Mesothelial cell of epicardium (in vitro differentiated cells): ENCODE measurements around the gene CRYGN. TPM values are rescaled to one million over a fixed set of nuclear protein-coding genes. Genes with fewer than 3 reads are reported as not detected.
A peak's percentile ranks its signal among the peaks of the same experiment; 100 is the strongest.

ENCODE experiments used
- DNase-seq, 2 experiments: peaks; one replicate each; pipeline ENCODE4 v3.0.0; 2021; ENCODE audit warnings: low spot score in 2 of 2; ENCODE audit not compliant: unreplicated experiment in 2 of 2
- H3K27ac Mint-ChIP-seq: 2 replicates; pipeline ENCODE4 v1.8.0; 2021; ENCODE audit warnings: mixed read lengths
- H3K27me3 Mint-ChIP-seq: 2 replicates; pipeline ENCODE4 v1.8.0; 2021; ENCODE audit warnings: low read depth, mixed read lengths
- H3K36me3 Mint-ChIP-seq: 2 replicates; pipeline ENCODE4 v1.8.0; 2021; ENCODE audit warnings: mixed read lengths
- H3K4me1 Mint-ChIP-seq: 2 replicates; pipeline ENCODE4 v1.8.0; 2021; ENCODE audit warnings: mixed read lengths
- H3K4me3 Mint-ChIP-seq: 2 replicates; pipeline ENCODE4 v1.8.0; 2021; ENCODE audit warnings: mild to moderate bottlenecking, moderate library complexity, mixed read lengths
- H3K9me3 Mint-ChIP-seq: 2 replicates; pipeline ENCODE4 v1.8.0; 2021; ENCODE audit warnings: mixed read lengths
- total RNA-seq: library from RNA; stranded (reverse); gene quantifications from 3 replicates; pipeline ENCODE4 v1.2.1, GENCODE V29; 2021
- TF ChIP-seq, protein P1 (sequence below): fragments of 200-600 bp; sonication (generic); IDR thresholded peaks from one replicate; pipeline ENCODE4 v1.5.0; 2021; ENCODE audit warnings: antibody characterized with exemption; ENCODE audit not compliant: unreplicated experiment

The CRYGN gene
- total RNA-seq, 1 donor from 2014 or later, result 9.4 TPM

DNA sequence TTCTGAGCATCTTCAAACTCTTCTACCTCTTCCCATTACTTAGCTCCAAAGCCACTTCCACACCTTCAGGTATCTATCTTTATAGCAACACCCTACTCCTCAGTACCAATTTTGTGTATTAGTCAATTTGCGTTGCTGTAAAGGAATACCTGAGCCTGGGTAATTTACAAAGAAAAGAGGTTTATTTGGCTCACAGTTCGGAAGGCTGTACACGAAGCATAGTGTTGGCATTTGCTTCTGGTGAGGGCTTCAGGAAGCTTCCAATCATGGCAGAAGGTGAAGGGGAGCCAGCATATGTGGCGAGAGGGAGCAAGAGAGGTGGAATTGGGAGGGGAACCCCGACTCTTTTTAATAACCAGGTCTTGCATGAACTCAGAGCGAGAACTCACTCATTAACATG, 17.6 kb upstream of the CRYGN start:
- H3K9me3 Mint-ChIP-seq, result peaks cover 10% of the 10 kb centered on the region
- no peaks in the 10 kb centered on the region for H3K27me3 Mint-ChIP-seq
- H3K4me3 Mint-ChIP-seq, result no peak overlapping the region
- TF ChIP-seq, protein P1, sequence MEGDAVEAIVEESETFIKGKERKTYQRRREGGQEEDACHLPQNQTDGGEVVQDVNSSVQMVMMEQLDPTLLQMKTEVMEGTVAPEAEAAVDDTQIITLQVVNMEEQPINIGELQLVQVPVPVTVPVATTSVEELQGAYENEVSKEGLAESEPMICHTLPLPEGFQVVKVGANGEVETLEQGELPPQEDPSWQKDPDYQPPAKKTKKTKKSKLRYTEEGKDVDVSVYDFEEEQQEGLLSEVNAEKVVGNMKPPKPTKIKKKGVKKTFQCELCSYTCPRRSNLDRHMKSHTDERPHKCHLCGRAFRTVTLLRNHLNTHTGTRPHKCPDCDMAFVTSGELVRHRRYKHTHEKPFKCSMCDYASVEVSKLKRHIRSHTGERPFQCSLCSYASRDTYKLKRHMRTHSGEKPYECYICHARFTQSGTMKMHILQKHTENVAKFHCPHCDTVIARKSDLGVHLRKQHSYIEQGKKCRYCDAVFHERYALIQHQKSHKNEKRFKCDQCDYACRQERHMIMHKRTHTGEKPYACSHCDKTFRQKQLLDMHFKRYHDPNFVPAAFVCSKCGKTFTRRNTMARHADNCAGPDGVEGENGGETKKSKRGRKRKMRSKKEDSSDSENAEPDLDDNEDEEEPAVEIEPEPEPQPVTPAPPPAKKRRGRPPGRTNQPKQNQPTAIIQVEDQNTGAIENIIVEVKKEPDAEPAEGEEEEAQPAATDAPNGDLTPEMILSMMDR, result no peak
- DNase-seq, result no peak
- H3K27ac Mint-ChIP-seq, result no peak overlapping the region
- H3K36me3 Mint-ChIP-seq, result peaks cover 3% of the 10 kb centered on the region
- peaks cover 37% of the 10 kb centered on the region for H3K4me1 Mint-ChIP-seq

DNA sequence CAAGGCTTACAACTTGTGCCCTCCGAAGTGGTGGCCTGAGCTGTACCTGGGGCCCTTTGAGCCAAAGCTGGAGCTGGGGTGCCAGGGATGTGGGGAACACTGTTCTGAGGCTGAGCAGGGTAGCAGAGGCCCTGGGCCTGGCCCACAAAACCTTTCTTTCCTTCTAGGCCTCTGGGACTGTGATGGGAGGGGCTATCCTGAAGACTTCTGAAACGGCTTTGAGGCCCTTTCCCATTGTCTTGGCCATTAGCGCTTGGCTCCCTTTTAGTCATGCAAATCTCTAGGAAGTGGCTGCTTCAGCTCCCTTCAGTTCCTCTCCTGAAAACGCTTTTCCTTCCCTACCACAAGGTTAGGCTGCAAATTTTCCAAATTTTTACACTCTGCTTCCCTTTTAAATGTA, 16.8 kb upstream of the CRYGN start:
- TF ChIP-seq, protein P1, result no peak
- Mint-ChIP-seq H3K9me3 (peaks cover 6% of the 10 kb centered on the region), H3K27ac (no peak overlapping the region), H3K4me1 (peaks cover 40% of the 10 kb centered on the region), H3K27me3 (no peaks in the 10 kb centered on the region), H3K36me3 (peaks cover 1% of the 10 kb centered on the region), H3K4me3 (no peak overlapping the region)
- DNase-seq, result peak in 1 of 2 experiments; percentile 25

DNA sequence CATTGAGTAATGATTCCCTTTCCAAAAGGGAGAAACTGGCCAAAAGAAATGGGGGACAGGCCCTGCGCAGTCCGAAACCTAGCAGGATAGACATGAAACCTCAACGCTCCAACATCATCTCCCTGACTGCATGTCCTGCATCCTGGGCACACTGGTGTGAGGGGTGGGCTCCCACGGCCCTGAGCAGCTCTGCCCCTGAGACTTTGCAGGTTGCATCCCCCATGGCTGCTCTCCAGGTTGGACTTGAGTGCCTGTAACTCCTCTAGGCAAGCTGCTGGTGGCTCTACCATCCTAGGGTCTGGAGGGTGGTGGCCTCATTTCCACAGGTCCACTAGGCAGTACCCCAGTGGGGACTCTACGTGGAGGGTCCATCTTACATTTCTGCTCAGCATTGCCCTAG, 16.3 kb upstream of the CRYGN start:
- no peaks in the 10 kb centered on the region for H3K27me3 Mint-ChIP-seq
- no peak overlapping the region for H3K27ac Mint-ChIP-seq
- TF ChIP-seq, protein P1, result no peak
- peak in 1 of 2 experiments; percentile 20 for DNase-seq
- H3K9me3 Mint-ChIP-seq, result peaks cover 6% of the 10 kb centered on the region
- H3K4me1 Mint-ChIP-seq, result peaks cover 40% of the 10 kb centered on the region
- no peak overlapping the region for H3K4me3 Mint-ChIP-seq
- peaks cover 1% of the 10 kb centered on the region for H3K36me3 Mint-ChIP-seq

DNA sequence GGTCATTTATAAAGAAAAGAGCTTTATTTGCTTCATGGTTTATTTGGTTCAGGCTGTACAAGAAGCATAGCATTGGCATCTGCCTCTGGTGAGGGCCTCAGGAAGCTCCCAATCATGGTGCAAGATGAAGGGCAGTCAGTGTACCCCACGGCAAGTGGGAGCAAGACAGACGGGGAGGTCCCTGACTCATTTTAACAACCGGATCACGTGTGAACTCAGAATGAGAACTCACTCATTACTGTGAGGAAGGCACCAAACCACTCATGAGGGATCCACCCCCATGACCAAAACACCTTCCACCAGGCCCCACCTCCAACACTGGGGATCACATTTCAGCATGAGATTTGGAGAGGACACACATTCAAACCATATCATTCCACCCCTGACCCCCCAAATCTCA, 15.7 kb upstream of the CRYGN start:
- TF ChIP-seq, protein P1, result no peak
- DNase-seq, result peak in 1 of 2 experiments; percentile 20
- Mint-ChIP-seq H3K4me3 (no peak overlapping the region), H3K9me3 (peaks cover 6% of the 10 kb centered on the region), H3K36me3 (peaks cover 1% of the 10 kb centered on the region), H3K27me3 (no peaks in the 10 kb centered on the region), H3K4me1 (peaks cover 39% of the 10 kb centered on the region), H3K27ac (no peak overlapping the region)

DNA sequence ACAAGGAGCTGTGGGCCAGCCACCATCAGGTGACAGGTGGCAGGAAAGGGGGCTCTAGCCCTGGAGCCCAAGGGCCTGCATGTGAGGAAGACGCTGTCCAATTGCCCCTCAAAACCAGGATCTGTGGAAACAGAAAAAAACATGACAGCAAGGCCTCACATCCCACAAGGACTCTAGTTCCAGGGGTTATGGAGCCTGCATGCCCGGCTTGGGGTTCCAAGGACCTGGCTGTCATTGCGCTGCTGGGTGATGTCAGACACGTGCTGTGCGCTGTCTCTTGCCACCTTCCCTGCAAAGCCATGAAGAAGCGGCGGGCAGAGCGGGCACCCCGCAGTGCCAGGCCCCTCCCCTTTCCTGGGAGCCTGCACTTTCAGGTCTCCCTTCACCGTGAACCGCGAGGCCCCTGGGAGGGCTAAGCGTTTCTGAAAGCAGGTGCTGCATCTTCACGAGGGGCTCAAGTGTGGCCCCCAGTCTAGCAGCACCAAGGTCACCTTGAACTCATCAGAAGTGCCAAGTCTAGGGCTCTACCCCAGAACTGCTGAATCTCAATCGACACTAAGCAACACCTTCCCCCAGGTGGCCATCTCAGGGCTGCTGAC, 15.1 kb upstream of the CRYGN start:
- Mint-ChIP-seq H3K27me3 (no peaks in the 10 kb centered on the region), H3K4me3 (no peak overlapping the region), H3K27ac (peak overlapping the region; percentile 53), H3K36me3 (peaks cover 1% of the 10 kb centered on the region), H3K9me3 (peaks cover 6% of the 10 kb centered on the region), H3K4me1 (peaks cover 34% of the 10 kb centered on the region)
- TF ChIP-seq, protein P1, result no peak
- peak in 1 of 2 experiments; percentile 22 for DNase-seq
